Smooth muscle cell (in vitro differentiated cells): Measurements from ENCODE around the gene SIGLEC7. TPM values are rescaled to one million over a fixed set of nuclear protein-coding genes. Genes with fewer than 3 reads are reported as not detected.
"Not testable (repeated sequence)": the region's sequence is repeated elsewhere in the genome, so short reads cannot be mapped to it uniquely, and the experiment has no call there.

Experiments used
- DNase-seq: peaks from one replicate; lab custom pipeline; 2025; ENCODE audit not compliant: unreplicated experiment; lab: John Stamatoyannopoulos, UW
- H2AFZ ChIP-seq: fragments of 200-600 bp; sonication (generic); 2 replicates; pipeline ENCODE4 v1.6.0; 2016; ENCODE audit warnings: antibody characterized with exemption, low read depth, mild to moderate bottlenecking
- H3F3A ChIP-seq: fragments of 200-600 bp; sonication (generic); 2 replicates; pipeline ENCODE4 v1.6.0; 2017; ENCODE audit warnings: antibody characterized with exemption, low read depth
- H3K27ac ChIP-seq: fragments of 200-600 bp; sonication (generic); 2 replicates; pipeline ENCODE4 v1.5.1; 2016; ENCODE audit warnings: low read depth, mild to moderate bottlenecking
- H3K27me3 ChIP-seq: fragments of 200-600 bp; sonication (generic); 2 replicates; pipeline ENCODE4 v1.6.1; 2016; ENCODE audit warnings: low read depth, mild to moderate bottlenecking
- H3K36me3 ChIP-seq: fragments of 200-600 bp; sonication (generic); 2 replicates; pipeline ENCODE4 v1.5.1; 2016; ENCODE audit warnings: low read depth
- H3K4me1 ChIP-seq: fragments of 200-600 bp; sonication (generic); 2 replicates; pipeline ENCODE4 v1.5.1; 2016; ENCODE audit warnings: low read depth
- H3K4me2 ChIP-seq: fragments of 200-600 bp; sonication (generic); 2 replicates; pipeline ENCODE4 v1.6.0; 2016; ENCODE audit warnings: mild to moderate bottlenecking
- H3K4me3 ChIP-seq: fragments of 200-600 bp; sonication (generic); 2 replicates; pipeline ENCODE4 v1.5.1; 2016; ENCODE audit warnings: mild to moderate bottlenecking
- H3K79me2 ChIP-seq: fragments of 200-600 bp; sonication (generic); 2 replicates; pipeline ENCODE4 v1.6.0; 2016; ENCODE audit warnings: low read depth, mild to moderate bottlenecking
- H3K9ac ChIP-seq: fragments of 200-600 bp; sonication (generic); 2 replicates; pipeline ENCODE4 v1.6.0; 2016; ENCODE audit warnings: low read depth
- H3K9me3 ChIP-seq: fragments of 200-600 bp; sonication (generic); replicated peaks from 2 replicates; pipeline ENCODE4 v1.5.1; 2016; ENCODE audit warnings: low read depth
- H4K20me1 ChIP-seq: fragments of 200-600 bp; sonication (generic); 2 replicates; pipeline ENCODE4 v1.6.0; 2016; ENCODE audit warnings: low read depth
- WGBS: methylation state at CpG from one replicate; pipeline ENCODE4 v1.1.7; 2016; ENCODE audit warnings: low lambda C conversion rate; 5-methylcytosine and 5-hydroxymethylcytosine counted together
- polyA plus RNA-seq: library from polyadenylated mRNA; unstranded; fragments of >200 nt; fragmentation: Nextera tagmentation; extraction: Ambion mirVana; gene quantifications from 2 replicates; pipeline ENCODE4 v1.2.1, GENCODE V29; 2016
- total RNA-seq: library from RNA; depleted of rRNA; stranded (reverse); fragments of >200 nt; gene quantifications from 2 replicates; pipeline ENCODE4 v1.2.3, GENCODE V29; 2014
- TF ChIP-seq, protein P1 (sequence below): fragments of 200-600 bp; sonication (generic); IDR thresholded peaks from 2 replicates; pipeline ENCODE4 v1.5.1; 2017; ENCODE audit warnings: borderline replicate concordance, mild to moderate bottlenecking, antibody characterized with exemption; ENCODE audit not compliant: insufficient read depth, poor library complexity, severe bottlenecking

Gene SIGLEC7
- total and polyA plus RNA-seq, 2 experiments from 2014 or later: not detected

DNA sequence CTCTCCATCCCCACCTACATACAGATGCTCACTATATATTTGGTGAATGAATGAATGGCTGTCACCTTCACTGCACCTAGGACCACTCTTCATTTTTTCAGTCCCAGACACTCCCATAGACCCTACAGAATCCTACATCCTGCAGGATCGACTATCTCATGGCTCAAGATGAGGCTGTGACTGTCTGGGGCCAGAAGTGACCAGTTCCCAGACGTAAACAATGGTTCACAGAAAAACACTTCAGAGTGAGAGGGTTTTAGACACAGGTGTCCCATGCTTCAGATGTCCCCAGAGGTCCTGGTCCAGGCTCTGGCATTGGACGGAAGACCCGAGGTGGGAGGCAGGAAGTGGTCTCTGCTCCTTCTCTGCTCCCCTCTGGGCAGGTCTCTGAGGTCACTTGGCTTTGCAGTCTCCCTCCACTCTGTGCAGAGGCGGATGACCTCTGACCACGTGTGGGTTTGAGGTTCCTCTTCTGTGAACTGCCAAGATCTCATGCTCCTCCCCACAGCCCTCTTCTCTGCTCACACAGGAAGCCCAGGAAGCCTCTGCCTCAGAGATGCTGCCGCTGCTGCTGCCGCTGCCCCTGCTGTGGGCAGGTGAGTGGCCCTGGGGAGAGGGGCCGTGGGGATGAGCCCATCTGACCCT is 24.9 kb downstream of the SIGLEC7 start:
- Histone ChIP-seq H4K20me1 (no peaks in the 10 kb centered on the region), H3F3A (no peaks in the 10 kb centered on the region), H2AFZ (no peak overlapping the region), H3K4me3 (no peak overlapping the region), H3K9me3 (no peaks in the 10 kb centered on the region), H3K4me1 (no peaks in the 10 kb centered on the region), H3K27me3 (no peaks in the 10 kb centered on the region), H3K4me2 (no peak overlapping the region), H3K79me2 (no peaks in the 10 kb centered on the region), H3K27ac (no peak overlapping the region), H3K9ac (no peak overlapping the region), H3K36me3 (no peaks in the 10 kb centered on the region)
- WGBS: 75% methylated on average over 9 of the region's 9 CpGs
- no peak for DNase-seq
- TF ChIP-seq, protein P1, sequence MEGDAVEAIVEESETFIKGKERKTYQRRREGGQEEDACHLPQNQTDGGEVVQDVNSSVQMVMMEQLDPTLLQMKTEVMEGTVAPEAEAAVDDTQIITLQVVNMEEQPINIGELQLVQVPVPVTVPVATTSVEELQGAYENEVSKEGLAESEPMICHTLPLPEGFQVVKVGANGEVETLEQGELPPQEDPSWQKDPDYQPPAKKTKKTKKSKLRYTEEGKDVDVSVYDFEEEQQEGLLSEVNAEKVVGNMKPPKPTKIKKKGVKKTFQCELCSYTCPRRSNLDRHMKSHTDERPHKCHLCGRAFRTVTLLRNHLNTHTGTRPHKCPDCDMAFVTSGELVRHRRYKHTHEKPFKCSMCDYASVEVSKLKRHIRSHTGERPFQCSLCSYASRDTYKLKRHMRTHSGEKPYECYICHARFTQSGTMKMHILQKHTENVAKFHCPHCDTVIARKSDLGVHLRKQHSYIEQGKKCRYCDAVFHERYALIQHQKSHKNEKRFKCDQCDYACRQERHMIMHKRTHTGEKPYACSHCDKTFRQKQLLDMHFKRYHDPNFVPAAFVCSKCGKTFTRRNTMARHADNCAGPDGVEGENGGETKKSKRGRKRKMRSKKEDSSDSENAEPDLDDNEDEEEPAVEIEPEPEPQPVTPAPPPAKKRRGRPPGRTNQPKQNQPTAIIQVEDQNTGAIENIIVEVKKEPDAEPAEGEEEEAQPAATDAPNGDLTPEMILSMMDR: no peak

- Histone ChIP-seq H3K79me2 (no peaks in the 10 kb centered on the region), H3K4me2 (peak overlapping the region; percentile 66), H3K4me3 (no peak overlapping the region), H3K27me3 (no peaks in the 10 kb centered on the region), H3K9me3 (no peaks in the 10 kb centered on the region), H4K20me1 (no peaks in the 10 kb centered on the region), H3K36me3 (no peaks in the 10 kb centered on the region), H3F3A (no peaks in the 10 kb centered on the region), H3K4me1 (no peaks in the 10 kb centered on the region), H3K9ac (no peak overlapping the region), H3K27ac (no peak overlapping the region), H2AFZ (no peak overlapping the region)
- TF ChIP-seq, protein P1: no peak
- 61% methylated on average over 13 of the region's 13 CpGs for WGBS
- no peak for DNase-seq
Measured at GRCh38 chr19:51168564-51169282, 26.6 kb downstream of the SIGLEC7 start.

DNA sequence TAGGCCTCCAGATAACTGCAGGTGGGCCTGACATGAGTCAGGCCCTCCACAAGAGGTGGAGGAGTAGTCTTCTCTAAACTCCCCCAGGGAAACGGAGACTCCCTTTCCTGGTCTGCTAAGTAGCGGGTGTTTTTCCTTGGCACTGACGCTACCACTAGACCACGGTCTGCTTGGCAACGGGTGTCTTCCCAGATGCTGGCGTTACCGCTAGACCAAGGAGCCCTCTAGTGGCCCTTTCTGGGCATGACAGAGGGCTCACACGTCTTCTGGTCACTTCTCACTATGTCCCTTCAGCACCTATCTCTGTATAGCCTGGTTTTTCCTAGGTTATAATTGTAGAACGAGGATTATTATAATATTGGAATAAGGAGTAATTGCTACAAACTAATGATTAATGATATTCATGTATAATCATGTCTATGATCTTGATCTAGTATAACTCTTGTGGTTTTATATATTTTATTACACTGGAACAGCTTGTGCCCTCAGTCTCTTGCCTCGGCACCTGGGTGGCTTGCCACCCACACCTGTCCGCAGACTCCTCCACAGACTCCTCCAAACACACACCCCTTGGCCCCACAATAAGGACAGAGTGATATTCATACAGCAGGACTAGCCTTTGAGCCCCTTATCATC is 27.3 kb downstream of the SIGLEC7 start:
- not testable (repeated sequence) for H4K20me1 ChIP-seq, H3K9ac ChIP-seq, H3K4me3 ChIP-seq, H3K9me3 ChIP-seq, H2AFZ ChIP-seq, H3K79me2 ChIP-seq, H3K27ac ChIP-seq, H3K27me3 ChIP-seq, H3K36me3 ChIP-seq, H3F3A ChIP-seq, H3K4me1 ChIP-seq
- WGBS: 17% methylated on average over 11 of the region's 11 CpGs
- H3K4me2 ChIP-seq: peak overlapping the region; percentile 66
- TF ChIP-seq, protein P1: peak; percentile 93
- peak; percentile 7 for DNase-seq
